Ishikawa (cell line): ENCODE measurements around the gene DDB1.

Experiments used
- CEBPB ChIP-seq: IDR thresholded peaks from 2 replicates; pipeline ENCODE4 v1.6.1; 2012
- CREB1 ChIP-seq: IDR thresholded peaks from 2 replicates; pipeline ENCODE4 v1.6.1; 2012; ENCODE audit warnings: low read depth
- EGR1 ChIP-seq: IDR thresholded peaks from 2 replicates; pipeline ENCODE4 v1.6.1; 2012
- EP300 ChIP-seq: IDR thresholded peaks from 2 replicates; pipeline ENCODE4 v1.6.1; 2012; ENCODE audit warnings: borderline replicate concordance
- FOXM1 ChIP-seq: IDR thresholded peaks from 2 replicates; pipeline ENCODE4 v1.6.1; 2012; ENCODE audit warnings: low read depth, borderline replicate concordance
- MAX ChIP-seq: IDR thresholded peaks from 2 replicates; pipeline ENCODE4 v1.6.1; 2012
- NFIC ChIP-seq: IDR thresholded peaks from 2 replicates; pipeline ENCODE4 v1.6.1; 2012
- RAD21 ChIP-seq: IDR thresholded peaks from 2 replicates; pipeline ENCODE4 v1.6.1; 2012; ENCODE audit warnings: low read depth
- REST ChIP-seq: IDR thresholded peaks from 2 replicates; pipeline ENCODE4 v1.6.1; 2012; ENCODE audit warnings: low read depth, mild to moderate bottlenecking
- TAF1 ChIP-seq: IDR thresholded peaks from 2 replicates; pipeline ENCODE4 v1.6.1; 2012; ENCODE audit warnings: low read depth, mild to moderate bottlenecking
- TCF12 ChIP-seq: IDR thresholded peaks from 2 replicates; pipeline ENCODE4 v1.6.1; 2012; ENCODE audit warnings: low read depth
- TEAD4 ChIP-seq: IDR thresholded peaks from 2 replicates; pipeline ENCODE4 v1.6.1; 2012
- USF1 ChIP-seq: IDR thresholded peaks from 2 replicates; pipeline ENCODE4 v1.6.1; 2012
- YY1 ChIP-seq: IDR thresholded peaks from 2 replicates; pipeline ENCODE4 v1.6.1; 2012; ENCODE audit warnings: low read depth
- ZBTB7A ChIP-seq: IDR thresholded peaks from 2 replicates; pipeline ENCODE4 v1.6.1; 2012; ENCODE audit warnings: low read depth

DDB1 gene

GRCh38 chr11:61336171-61336935, 3.4 kb upstream of the DDB1 start:
- TF ChIP-seq MAX: no peak; the same call in 1 of the 2 replicates
- TF ChIP-seq FOXM1: no peak
- 0 out of 2 replicates have a peak, but pooled peaks have one; percentile 21 for TF ChIP-seq NFIC
- TF ChIP-seq RAD21: peak; percentile 85

GRCh38 chr11:61335355-61335710, 2.4 kb upstream of the DDB1 start:
- TF ChIP-seq REST (no peak), ZBTB7A (no peak), CREB1 (no peak), TCF12 (no peak), TEAD4 (no peak)

- TF ChIP-seq TCF12 (no peak), REST (no peak), CEBPB (no peak), NFIC (no peak), FOXM1 (no peak), USF1 (no peak), CREB1 (no peak), YY1 (no peak), RAD21 (no peak), TEAD4 (no peak), ZBTB7A (no peak), EP300 (no peak), MAX (no peak), TAF1 (no peak), EGR1 (no peak)
Measured at GRCh38 chr11:61334434-61335354, 1.8 kb upstream of the DDB1 start.

- TF ChIP-seq USF1 (peak; percentile 32), FOXM1 (no peak)
Measured at GRCh38 chr11:61333550-61334433, 887 bp upstream of the DDB1 start.

- TF ChIP-seq ZBTB7A (no peak), NFIC (no peak), REST (no peak), TAF1 (no peak), EGR1 (no peak), YY1 (no peak), TCF12 (no peak), USF1 (no peak), FOXM1 (no peak), CREB1 (no peak), CEBPB (no peak), TEAD4 (no peak), EP300 (no peak), RAD21 (no peak), MAX (no peak)
Measured at GRCh38 chr11:61332281-61332796, 566 bp downstream of the DDB1 start.
